Astrocyte (in vitro differentiated cells and primary cell): Measurements from ENCODE around the gene DNAH3. TPM values are rescaled to one million over a fixed set of nuclear protein-coding genes. Genes with fewer than 3 reads are reported as not detected.
"Not testable (repeated sequence)": the region's sequence is repeated elsewhere in the genome, so short reads cannot be mapped to it uniquely, and the experiment has no call there.

Source experiments
- DNase-seq: peaks from one replicate; pipeline ENCODE4 v3.0.0-alpha.2; 2010; ENCODE audit warnings: low read depth
- FAIRE-seq: peaks from 2 replicates; lab custom pipeline; 2011; peaks lifted over from hg19 to GRCh38; lab: Jason Lieb, UNC
- H2AFZ ChIP-seq: 2 replicates; pipeline ENCODE4 v1.6.0; 2012; ENCODE audit warnings: low read depth, low read length, inconsistent platforms
- H3K27ac ChIP-seq: 2 replicates; pipeline ENCODE4 v1.5.1; 2011; ENCODE audit warnings: low read depth, low read length, inconsistent platforms
- H3K27me3 ChIP-seq: 2 replicates; pipeline ENCODE4 v1.6.0; 2011; ENCODE audit warnings: low read length, inconsistent platforms; ENCODE audit not compliant: insufficient read depth
- H3K36me3 ChIP-seq: 2 replicates; pipeline ENCODE4 v1.5.1; 2011; ENCODE audit warnings: low read length, inconsistent platforms; ENCODE audit not compliant: insufficient read depth
- H3K4me1 ChIP-seq: 2 replicates; pipeline ENCODE4 v1.5.1; 2011; ENCODE audit warnings: low read length, inconsistent platforms; ENCODE audit not compliant: insufficient read depth
- H3K4me2 ChIP-seq: 2 replicates; pipeline ENCODE4 v1.6.0; 2012; ENCODE audit warnings: low read length, inconsistent platforms
- H3K4me3 ChIP-seq: 2 replicates; pipeline ENCODE4 v1.5.1; 2011; ENCODE audit warnings: low read depth, mild to moderate bottlenecking, low read length, inconsistent platforms; ENCODE audit not compliant: insufficient read depth
- H3K79me2 ChIP-seq: 2 replicates; pipeline ENCODE4 v1.6.0; 2012; ENCODE audit warnings: mild to moderate bottlenecking, low read length, inconsistent platforms; ENCODE audit not compliant: insufficient read depth
- H3K9ac ChIP-seq: 2 replicates; pipeline ENCODE4 v1.6.0; 2012; ENCODE audit warnings: mild to moderate bottlenecking, low read length, inconsistent platforms
- H3K9me3 ChIP-seq: 2 replicates; pipeline ENCODE4 v1.5.1; 2012; ENCODE audit warnings: low read depth, mild to moderate bottlenecking, low read length, inconsistent platforms; ENCODE audit not compliant: insufficient read depth
- H4K20me1 ChIP-seq: 2 replicates; pipeline ENCODE4 v1.6.0; 2012; ENCODE audit warnings: low read length, inconsistent platforms; ENCODE audit not compliant: insufficient read depth
- H3K27ac Mint-ChIP-seq: one replicate; pipeline ENCODE4 v1.8.0; 2021; ENCODE audit warnings: mild to moderate bottlenecking, mixed read lengths; ENCODE audit not compliant: unreplicated experiment
- H3K27me3 Mint-ChIP-seq: one replicate; pipeline ENCODE4 v1.8.0; 2021; ENCODE audit warnings: low read depth, mixed read lengths; ENCODE audit not compliant: unreplicated experiment
- H3K36me3 Mint-ChIP-seq: one replicate; pipeline ENCODE4 v1.8.0; 2021; ENCODE audit warnings: low read depth, mixed read lengths; ENCODE audit not compliant: unreplicated experiment
- H3K4me1 Mint-ChIP-seq: one replicate; pipeline ENCODE4 v1.8.0; 2021; ENCODE audit warnings: low read depth, mixed read lengths; ENCODE audit not compliant: unreplicated experiment
- H3K4me3 Mint-ChIP-seq: one replicate; pipeline ENCODE4 v1.8.0; 2021; ENCODE audit warnings: mild to moderate bottlenecking, moderate library complexity, mixed read lengths; ENCODE audit not compliant: unreplicated experiment
- H3K9me3 Mint-ChIP-seq: one replicate; pipeline ENCODE4 v1.8.0; 2021; ENCODE audit warnings: mild to moderate bottlenecking, mixed read lengths; ENCODE audit not compliant: unreplicated experiment
- EZH2 ChIP-seq: IDR thresholded peaks from 2 replicates; pipeline ENCODE4 v1.6.1; 2012; ENCODE audit warnings: mild to moderate bottlenecking, low read length, inconsistent platforms; ENCODE audit not compliant: insufficient read depth
- total RNA-seq: library from RNA; stranded (reverse); gene quantifications from 2 replicates; pipeline ENCODE4 v1.2.1, GENCODE V29; 2021
- TF ChIP-seq, protein P1 (sequence below): IDR thresholded peaks from 2 replicates; pipeline ENCODE4 v1.5.1; 2011; ENCODE audit warnings: low read depth, mild to moderate bottlenecking, inconsistent platforms, low read length, moderate library complexity; ENCODE audit not compliant: insufficient read depth

The DNAH3 gene
- total RNA-seq, 1 donor from 2014 or later = not detected

- H3K4me1 Mint-ChIP-seq = no peaks in the 10 kb centered on the region
- FAIRE-seq (no peak), DNase-seq (no peak)
- Histone ChIP-seq H3K4me2 (no peak overlapping the region), H3K4me1 (no peaks in the 10 kb centered on the region), H3K9ac (no peak overlapping the region), H2AFZ (no peak overlapping the region), H3K27me3 (no peaks in the 10 kb centered on the region), H3K27ac (no peak overlapping the region), H3K4me3 (no peak overlapping the region), H3K79me2 (no peaks in the 10 kb centered on the region), H4K20me1 (no peaks in the 10 kb centered on the region), H3K9me3 (no peaks in the 10 kb centered on the region), H3K36me3 (no peaks in the 10 kb centered on the region)
- peaks cover 2% of the 10 kb centered on the region for H3K27me3 Mint-ChIP-seq
- TF ChIP-seq EZH2 = no peak
- TF ChIP-seq, protein P1, sequence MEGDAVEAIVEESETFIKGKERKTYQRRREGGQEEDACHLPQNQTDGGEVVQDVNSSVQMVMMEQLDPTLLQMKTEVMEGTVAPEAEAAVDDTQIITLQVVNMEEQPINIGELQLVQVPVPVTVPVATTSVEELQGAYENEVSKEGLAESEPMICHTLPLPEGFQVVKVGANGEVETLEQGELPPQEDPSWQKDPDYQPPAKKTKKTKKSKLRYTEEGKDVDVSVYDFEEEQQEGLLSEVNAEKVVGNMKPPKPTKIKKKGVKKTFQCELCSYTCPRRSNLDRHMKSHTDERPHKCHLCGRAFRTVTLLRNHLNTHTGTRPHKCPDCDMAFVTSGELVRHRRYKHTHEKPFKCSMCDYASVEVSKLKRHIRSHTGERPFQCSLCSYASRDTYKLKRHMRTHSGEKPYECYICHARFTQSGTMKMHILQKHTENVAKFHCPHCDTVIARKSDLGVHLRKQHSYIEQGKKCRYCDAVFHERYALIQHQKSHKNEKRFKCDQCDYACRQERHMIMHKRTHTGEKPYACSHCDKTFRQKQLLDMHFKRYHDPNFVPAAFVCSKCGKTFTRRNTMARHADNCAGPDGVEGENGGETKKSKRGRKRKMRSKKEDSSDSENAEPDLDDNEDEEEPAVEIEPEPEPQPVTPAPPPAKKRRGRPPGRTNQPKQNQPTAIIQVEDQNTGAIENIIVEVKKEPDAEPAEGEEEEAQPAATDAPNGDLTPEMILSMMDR = no peak
- no peak overlapping the region for H3K27ac Mint-ChIP-seq
- no peak overlapping the region for H3K4me3 Mint-ChIP-seq
- H3K9me3 Mint-ChIP-seq = no peaks in the 10 kb centered on the region
- H3K36me3 Mint-ChIP-seq = no peaks in the 10 kb centered on the region
Observed at GRCh38 chr16:21069986-21070385, 80.7 kb downstream of the DNAH3 start.

DNA sequence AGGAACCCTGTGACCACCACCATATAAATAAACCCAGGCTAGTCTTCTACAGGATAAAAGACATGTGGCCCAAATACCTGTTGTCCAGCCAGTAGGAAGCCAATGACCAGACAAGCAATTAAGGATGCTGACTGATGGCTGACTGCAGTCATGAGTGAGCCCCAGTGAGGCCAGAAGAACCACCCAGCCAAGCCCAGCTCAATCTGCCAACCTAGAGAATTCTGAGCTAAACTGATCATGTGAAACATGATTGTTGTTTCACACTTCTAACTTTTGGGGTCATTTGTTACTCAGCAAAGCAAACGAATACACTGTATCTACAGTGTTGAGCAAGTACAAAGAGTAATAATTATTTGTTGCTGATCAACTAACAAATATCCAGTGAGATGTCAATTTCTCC lies 86.4 kb downstream of the DNAH3 start:
- H3K4me1 Mint-ChIP-seq = no peaks in the 10 kb centered on the region
- Histone ChIP-seq H3K36me3 (no peaks in the 10 kb centered on the region), H4K20me1 (no peaks in the 10 kb centered on the region), H2AFZ (no peak overlapping the region), H3K79me2 (no peaks in the 10 kb centered on the region), H3K27me3 (peaks cover 2% of the 10 kb centered on the region), H3K4me3 (no peak overlapping the region), H3K9ac (no peak overlapping the region), H3K27ac (no peak overlapping the region), H3K4me2 (no peak overlapping the region), H3K9me3 (no peaks in the 10 kb centered on the region), H3K4me1 (no peaks in the 10 kb centered on the region)
- FAIRE-seq (no peak), DNase-seq (no peak)
- H3K4me3 Mint-ChIP-seq = no peak overlapping the region
- H3K27ac Mint-ChIP-seq = no peak overlapping the region
- no peaks in the 10 kb centered on the region for H3K9me3 Mint-ChIP-seq
- H3K36me3 Mint-ChIP-seq = no peaks in the 10 kb centered on the region
- H3K27me3 Mint-ChIP-seq = peaks cover 2% of the 10 kb centered on the region
- no peak for TF ChIP-seq EZH2
- TF ChIP-seq, protein P1 = no peak

DNA sequence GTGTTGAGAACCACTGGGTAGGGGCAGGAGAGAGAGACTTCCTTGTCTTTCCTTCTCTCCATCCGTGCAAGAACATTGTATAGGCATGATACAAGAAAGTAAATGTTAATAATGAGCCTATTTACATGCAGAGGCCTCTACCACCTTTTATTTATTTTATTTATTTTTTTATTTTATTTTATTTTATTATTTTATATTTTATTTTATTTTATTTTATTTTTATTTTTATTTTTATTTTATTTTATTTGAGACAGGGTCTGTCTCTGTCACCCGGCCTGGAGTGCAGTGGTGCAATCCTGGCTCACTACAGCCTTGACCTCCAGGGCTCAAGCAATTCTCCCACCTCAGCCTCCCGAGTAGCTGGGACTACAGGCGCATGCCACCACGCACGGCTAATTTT lies 87.3 kb downstream of the DNAH3 start:
- not testable (repeated sequence) for H3K4me3 ChIP-seq, H3K27me3 ChIP-seq, H3K4me2 ChIP-seq, H3K27ac ChIP-seq, H3K9ac ChIP-seq, H3K4me1 ChIP-seq, H3K9me3 Mint-ChIP-seq, H3K9me3 ChIP-seq, H3K36me3 Mint-ChIP-seq, H3K79me2 ChIP-seq, H2AFZ ChIP-seq, H3K4me1 Mint-ChIP-seq, H3K4me3 Mint-ChIP-seq, FAIRE-seq, DNase-seq, H3K27ac Mint-ChIP-seq, H3K27me3 Mint-ChIP-seq, H4K20me1 ChIP-seq, H3K36me3 ChIP-seq
